MCF 10A (cell line): ENCODE data around the gene ARHGAP42. TPM values are rescaled to one million over a fixed set of nuclear protein-coding genes. Genes with fewer than 3 reads are reported as not detected.

Experiments
- BruUV-seq: library from RNA; stranded (reverse); fragments of 400-500 nt; replicated peaks from 2 replicates; lab custom pipeline; 2021; lab: Mats Ljungman, UMichigan
- CTCF ChIA-PET: fragments of 300-600 bp; sonication (Branson Sonifier 250); formaldehyde crosslinking; extraction: SDS; loops from one replicate; lab custom pipeline; 2021; ENCODE audit warnings: antibody characterized with exemption, inconsistent platforms; lab: Yijun Ruan, JAX
- POLR2A ChIA-PET: fragments of 300-600, 350-650 bp; sonication (Branson Sonifier 250); formaldehyde crosslinking; extraction: SDS; loops from one replicate; lab custom pipeline; 2020; ENCODE audit warnings: antibody characterized with exemption, inconsistent platforms; lab: Yijun Ruan, JAX
- DNase-seq: peaks from one replicate; pipeline ENCODE4 v3.0.0-alpha.2; 2018; ENCODE audit not compliant: unreplicated experiment
- H3K27ac Mint-ChIP-seq: one replicate; pipeline ENCODE4 v1.8.0; 2022; ENCODE audit warnings: mild to moderate bottlenecking, low read depth, mixed read lengths; ENCODE audit not compliant: unreplicated experiment
- H3K27me3 Mint-ChIP-seq: one replicate; pipeline ENCODE4 v1.8.0; 2022; ENCODE audit warnings: mixed read lengths; ENCODE audit not compliant: insufficient read depth, unreplicated experiment
- H3K36me3 Mint-ChIP-seq: one replicate; pipeline ENCODE4 v1.8.0; 2022; ENCODE audit warnings: mild to moderate bottlenecking, moderate library complexity, mixed read lengths; ENCODE audit not compliant: insufficient read depth, unreplicated experiment
- H3K4me1 Mint-ChIP-seq: one replicate; pipeline ENCODE4 v1.8.0; 2022; ENCODE audit warnings: mixed read lengths; ENCODE audit not compliant: insufficient read depth, unreplicated experiment
- H3K4me3 Mint-ChIP-seq: one replicate; pipeline ENCODE4 v1.8.0; 2022; ENCODE audit warnings: mild to moderate bottlenecking, moderate library complexity, mixed read lengths; ENCODE audit not compliant: unreplicated experiment
- H3K9me3 Mint-ChIP-seq: one replicate; pipeline ENCODE4 v1.8.0; 2022; ENCODE audit warnings: mixed read lengths; ENCODE audit not compliant: unreplicated experiment
- intact Hi-C: fragments of 100-400 bp; cut with micrococcal nuclease; formaldehyde crosslinking; loops from 2 replicates; pipeline ENCODE4 v1.14.1; 2022
- total RNA-seq: library from RNA; stranded (reverse); gene quantifications from 2 replicates; pipeline ENCODE4 v1.2.3, GENCODE V29; 2022
- TF ChIP-seq, protein P1 (sequence below): fragments of 200-600 bp; IDR thresholded peaks from one replicate; pipeline ENCODE4 v1.8.0; 2022; ENCODE audit warnings: antibody characterized with exemption, mild to moderate bottlenecking; ENCODE audit not compliant: unreplicated experiment

Gene ARHGAP42
- total RNA-seq, 1 experiment from 2014 or later = 2.5 TPM

DNA sequence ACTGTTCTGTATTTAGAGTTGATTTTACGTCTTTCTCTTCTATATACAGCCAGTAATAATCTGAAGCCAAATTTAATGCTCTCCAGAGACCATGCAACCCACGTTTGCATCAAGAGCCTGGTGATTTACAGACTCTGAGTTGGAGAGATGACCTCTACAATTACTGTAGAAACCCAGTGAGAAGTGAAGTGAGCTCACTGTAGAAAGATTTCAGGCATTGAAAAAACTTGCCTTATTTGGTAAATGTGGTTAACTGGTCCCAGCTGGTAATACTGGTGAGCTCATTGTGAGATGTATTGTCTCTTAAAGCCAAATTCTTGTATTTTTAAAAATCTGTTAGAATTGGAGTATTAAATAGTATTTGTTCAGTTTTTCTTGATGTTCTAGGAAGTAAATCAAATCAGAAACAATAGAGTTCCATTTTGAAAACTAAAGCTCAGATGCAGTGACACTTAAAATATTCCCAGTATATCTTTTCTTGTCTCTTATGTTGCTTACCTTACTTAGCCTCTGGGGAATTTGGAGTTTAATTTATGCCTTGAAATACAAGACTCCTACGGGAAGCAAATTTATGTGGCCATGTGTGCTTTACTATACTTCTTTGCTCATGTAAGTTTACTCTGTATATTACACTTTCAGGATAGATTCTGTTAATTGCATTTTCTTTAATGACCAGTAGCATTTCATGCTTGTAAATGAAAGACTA lies 189.9 kb downstream of the ARHGAP42 start:
- H3K27me3 Mint-ChIP-seq = no peaks in the 10 kb centered on the region
- CTCF ChIA-PET = interaction anchor here (0.5 to 1.4 kb wide), 4 partner anchors 194 to 557 kb away, joined by 3 to 5 read pairs (median 4); no protein-coding TSS in a partner anchor

DNA sequence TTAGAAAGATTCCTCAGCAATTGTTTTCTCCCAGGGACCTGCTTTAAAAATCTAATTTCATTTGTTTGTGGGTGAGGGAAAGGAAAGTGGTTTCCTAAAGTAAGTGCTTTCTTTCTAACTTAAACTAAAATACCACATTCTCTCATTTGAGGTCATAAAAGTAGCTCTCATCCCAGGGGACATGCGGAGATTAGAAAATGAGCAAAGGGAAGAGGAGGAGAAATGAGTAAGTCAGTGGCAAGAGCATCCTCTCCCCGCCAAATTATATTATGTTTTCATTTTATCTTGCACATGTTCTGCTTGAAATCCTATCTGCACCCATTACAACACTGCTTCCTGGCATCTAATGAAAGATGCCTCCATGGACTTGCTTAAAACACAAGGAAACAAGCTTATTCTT lies 191.4 kb downstream of the ARHGAP42 start:
- ChIA-PET CTCF (interaction anchor here (0.6 to 0.7 kb wide), 2 partner anchors 559 to 1139 kb away, joined by 3 to 5 read pairs; no protein-coding TSS in a partner anchor), POLR2A (no interaction called here)
- H3K27ac Mint-ChIP-seq = no peak overlapping the region
- no TSS peak for BruUV-seq
- no peak for DNase-seq
- H3K9me3 Mint-ChIP-seq = no peaks in the 10 kb centered on the region
- no peaks in the 10 kb centered on the region for H3K36me3 Mint-ChIP-seq
- no peaks in the 10 kb centered on the region for H3K4me1 Mint-ChIP-seq
- intact Hi-C loops = no loop called here
- no peak overlapping the region for H3K4me3 Mint-ChIP-seq
- H3K27me3 Mint-ChIP-seq = no peaks in the 10 kb centered on the region
- TF ChIP-seq, protein P1, sequence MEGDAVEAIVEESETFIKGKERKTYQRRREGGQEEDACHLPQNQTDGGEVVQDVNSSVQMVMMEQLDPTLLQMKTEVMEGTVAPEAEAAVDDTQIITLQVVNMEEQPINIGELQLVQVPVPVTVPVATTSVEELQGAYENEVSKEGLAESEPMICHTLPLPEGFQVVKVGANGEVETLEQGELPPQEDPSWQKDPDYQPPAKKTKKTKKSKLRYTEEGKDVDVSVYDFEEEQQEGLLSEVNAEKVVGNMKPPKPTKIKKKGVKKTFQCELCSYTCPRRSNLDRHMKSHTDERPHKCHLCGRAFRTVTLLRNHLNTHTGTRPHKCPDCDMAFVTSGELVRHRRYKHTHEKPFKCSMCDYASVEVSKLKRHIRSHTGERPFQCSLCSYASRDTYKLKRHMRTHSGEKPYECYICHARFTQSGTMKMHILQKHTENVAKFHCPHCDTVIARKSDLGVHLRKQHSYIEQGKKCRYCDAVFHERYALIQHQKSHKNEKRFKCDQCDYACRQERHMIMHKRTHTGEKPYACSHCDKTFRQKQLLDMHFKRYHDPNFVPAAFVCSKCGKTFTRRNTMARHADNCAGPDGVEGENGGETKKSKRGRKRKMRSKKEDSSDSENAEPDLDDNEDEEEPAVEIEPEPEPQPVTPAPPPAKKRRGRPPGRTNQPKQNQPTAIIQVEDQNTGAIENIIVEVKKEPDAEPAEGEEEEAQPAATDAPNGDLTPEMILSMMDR = no peak

More for the DNA sequence above, 189.9 kb downstream of the ARHGAP42 start:
- H3K9me3 Mint-ChIP-seq = no peaks in the 10 kb centered on the region
- TF ChIP-seq, protein P1 = no peak
- POLR2A ChIA-PET = interaction anchor here (0.6 kb wide), 1 partner anchor 539 kb away, joined by 3 read pairs; no protein-coding TSS in a partner anchor
- no peak overlapping the region for H3K4me3 Mint-ChIP-seq
- peak; percentile 47 for DNase-seq
- H3K4me1 Mint-ChIP-seq = no peaks in the 10 kb centered on the region
- BruUV-seq = no TSS peak
- H3K27ac Mint-ChIP-seq = no peak overlapping the region
- intact Hi-C loops = no loop called here
- H3K36me3 Mint-ChIP-seq = no peaks in the 10 kb centered on the region

DNA sequence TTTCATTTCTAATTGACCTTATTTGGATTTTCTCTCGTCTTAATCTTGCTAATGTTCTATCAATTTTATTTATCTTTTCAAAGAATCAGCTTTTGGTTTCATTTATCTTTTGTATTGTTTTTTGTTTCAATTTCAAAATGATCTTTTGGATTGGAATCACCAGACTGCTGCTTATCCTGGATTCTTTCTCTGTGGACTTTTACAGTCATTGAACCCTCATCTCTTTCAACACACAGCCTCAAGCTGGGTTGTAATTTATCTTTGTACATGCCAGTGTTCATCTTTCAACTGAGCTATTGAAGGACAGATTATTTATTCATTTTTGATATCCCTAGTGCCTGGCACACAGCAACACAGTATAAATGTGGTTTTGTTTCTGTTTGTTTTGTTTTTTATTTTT lies 195.9 kb downstream of the ARHGAP42 start:
- TF ChIP-seq, protein P1 = no peak
- no TSS peak for BruUV-seq
- Mint-ChIP-seq H3K4me1 (no peaks in the 10 kb centered on the region), H3K4me3 (no peak overlapping the region), H3K27me3 (no peaks in the 10 kb centered on the region), H3K9me3 (no peaks in the 10 kb centered on the region), H3K36me3 (no peaks in the 10 kb centered on the region), H3K27ac (no peak overlapping the region)
- intact Hi-C loops = no loop called here
- no peak for DNase-seq
- CTCF ChIA-PET = interaction anchor here (0.6 to 0.7 kb wide), 2 partner anchors 172 to 1236 kb away, joined by 3 to 4 read pairs; no protein-coding TSS in a partner anchor
- POLR2A ChIA-PET = interaction anchor here (0.7 kb wide), 1 partner anchor 12 kb away, joined by 3 read pairs; no protein-coding TSS in a partner anchor

DNA sequence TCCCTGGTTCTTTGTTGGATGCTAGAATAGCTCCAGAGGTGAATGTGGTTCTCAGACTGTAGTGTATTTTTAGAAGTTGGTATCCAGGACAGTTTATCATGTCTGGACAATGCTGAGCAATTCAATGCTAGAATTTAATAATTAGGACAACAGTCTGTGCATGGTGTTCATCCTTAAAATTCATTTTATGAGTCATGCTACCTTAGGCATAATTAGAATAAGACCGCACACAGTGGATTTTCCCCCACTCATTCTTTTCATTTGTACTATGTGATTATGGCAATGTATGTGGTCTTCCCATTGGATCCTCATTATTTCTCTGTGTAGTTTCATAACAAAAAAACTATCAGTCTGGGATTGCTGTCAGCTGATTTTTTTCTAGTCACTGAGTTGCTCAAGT lies 196.7 kb downstream of the ARHGAP42 start:
- no peak overlapping the region for H3K27ac Mint-ChIP-seq
- H3K36me3 Mint-ChIP-seq = no peaks in the 10 kb centered on the region
- intact Hi-C loops = no loop called here
- no peaks in the 10 kb centered on the region for H3K4me1 Mint-ChIP-seq
- H3K4me3 Mint-ChIP-seq = no peak overlapping the region
- H3K9me3 Mint-ChIP-seq = no peaks in the 10 kb centered on the region
- ChIA-PET POLR2A (no interaction called here), CTCF (interaction anchor here (0.6 kb wide), 1 partner anchor 276 kb away, joined by 3 read pairs; no protein-coding TSS in a partner anchor)
- TF ChIP-seq, protein P1 = no peak
- BruUV-seq = no TSS peak
- no peaks in the 10 kb centered on the region for H3K27me3 Mint-ChIP-seq
- no peak for DNase-seq
